HG02852 (cell line): ENCODE results near the gene GLIPR1L2.
"Not testable (repeated sequence)": the region's sequence is repeated elsewhere in the genome, so short reads cannot be mapped to it uniquely, and the experiment has no call there.

Source experiments
- ATAC-seq: cut with Tn5 transposase; IDR thresholded peaks from one replicate; pipeline ENCODE4 v1.9.1; 2021; ENCODE audit warnings: mild to moderate bottlenecking, moderate library complexity; ENCODE audit not compliant: unreplicated experiment

The GLIPR1L2 gene

DNA sequence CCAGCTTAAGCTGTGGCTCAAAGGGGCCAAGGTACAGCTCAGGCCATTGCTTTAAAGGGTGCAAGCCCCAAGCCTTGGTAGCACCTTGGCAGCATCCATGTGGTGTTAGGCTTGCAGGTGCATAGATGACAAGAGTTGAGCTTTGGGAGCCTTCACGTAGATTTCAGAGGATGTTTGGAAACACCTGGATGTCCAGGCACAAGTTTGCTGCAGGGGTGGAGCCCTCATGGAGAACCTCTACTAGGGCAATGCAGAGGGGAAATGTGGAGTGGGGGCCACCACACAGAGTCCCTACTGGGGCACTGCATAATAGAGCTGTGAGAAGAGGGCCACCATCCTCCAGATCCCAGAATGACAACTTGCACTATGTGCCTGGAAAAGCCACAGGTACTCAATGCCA, 37.9 kb downstream of the GLIPR1L2 start:
- no peak for ATAC-seq

GRCh38 chr12:75432924-75433323, 42.0 kb downstream of the GLIPR1L2 start:
- no peak for ATAC-seq

GRCh38 chr12:75437564-75437963, 46.7 kb downstream of the GLIPR1L2 start:
- peak; percentile 75 for ATAC-seq

- ATAC-seq = no peak
Measured at GRCh38 chr12:75438059-75438754, 47.3 kb downstream of the GLIPR1L2 start.

DNA sequence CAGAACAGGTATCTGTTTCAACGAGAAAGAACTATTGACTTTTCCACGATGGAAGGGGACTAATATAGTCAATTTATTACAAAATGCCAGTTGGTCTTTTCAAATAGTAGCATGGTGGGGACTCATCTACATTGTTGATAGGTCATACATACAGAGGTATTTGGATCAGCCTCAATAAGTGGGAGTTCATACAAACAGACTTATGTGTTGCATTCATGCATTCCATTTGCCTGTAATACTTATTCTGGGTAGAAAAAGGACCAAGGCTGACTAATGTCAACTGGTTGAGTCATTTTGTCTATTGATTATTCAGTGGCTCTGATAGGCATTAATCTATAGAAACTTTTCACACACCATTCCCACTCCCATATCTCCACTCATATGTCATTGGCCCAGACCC, 48.2 kb downstream of the GLIPR1L2 start:
- ATAC-seq = no peak

DNA sequence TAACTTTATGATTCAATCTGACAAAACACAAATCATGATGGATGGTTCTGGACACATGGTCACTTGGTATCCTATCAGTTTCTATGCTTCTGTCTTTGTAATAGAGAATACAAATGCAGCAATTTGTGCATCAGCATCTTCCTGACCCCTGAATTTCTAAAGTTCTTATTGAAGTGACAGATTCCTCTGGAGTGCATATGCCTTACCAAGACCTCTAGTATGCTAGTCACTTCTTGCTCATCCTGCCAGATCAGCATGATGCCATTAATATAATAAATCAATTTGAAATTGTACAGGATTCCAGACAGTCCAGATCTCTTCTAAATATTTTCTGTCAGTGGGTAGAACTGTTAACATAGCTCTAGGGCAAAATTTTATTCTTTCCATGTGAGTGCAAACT, 49.0 kb downstream of the GLIPR1L2 start:
- no peak for ATAC-seq

DNA sequence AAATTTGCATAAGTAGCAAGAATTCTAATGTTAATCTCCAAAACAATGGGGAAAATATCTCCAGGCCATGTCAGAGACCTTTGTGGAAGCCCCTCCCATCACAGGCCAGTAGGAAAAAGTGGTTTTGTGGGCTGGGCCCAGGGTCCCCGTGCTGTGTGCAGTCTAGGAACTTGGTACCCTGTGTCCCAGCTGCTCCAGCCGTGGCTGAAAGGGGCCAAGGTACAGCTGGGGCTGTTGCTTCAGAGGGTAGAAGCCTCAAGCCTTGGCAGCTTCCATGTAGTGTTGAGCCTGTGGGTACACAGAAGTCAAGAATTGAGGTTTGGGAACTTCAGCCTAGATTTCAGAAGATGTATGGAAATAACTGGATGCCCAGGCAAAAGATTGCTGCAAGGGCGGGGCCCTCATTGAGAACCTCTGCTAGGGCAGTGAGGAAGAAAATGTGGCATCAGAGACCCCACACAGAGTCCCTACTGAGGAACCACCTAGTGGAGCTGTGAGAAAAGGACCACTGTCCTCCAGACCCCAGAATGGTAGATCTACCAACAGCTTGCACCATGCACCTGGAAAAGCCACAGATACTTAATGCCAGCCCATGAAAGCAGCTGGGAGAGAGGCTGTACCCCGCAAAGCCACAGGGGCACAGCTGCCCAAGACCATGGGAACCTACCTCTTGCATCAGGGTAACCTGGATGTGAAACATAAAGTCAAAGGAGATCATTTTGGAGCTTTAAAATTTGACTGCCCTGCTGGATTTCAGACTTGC, 51.0 kb downstream of the GLIPR1L2 start:
- not testable (repeated sequence) for ATAC-seq

GRCh38 chr12:75442454-75442853, 51.6 kb downstream of the GLIPR1L2 start:
- ATAC-seq = not testable (repeated sequence)

- ATAC-seq = no peak
Measured at GRCh38 chr12:75443709-75444108, 52.8 kb downstream of the GLIPR1L2 start.

- no peak for ATAC-seq
Measured at GRCh38 chr12:75444429-75445136, 53.7 kb downstream of the GLIPR1L2 start.

DNA sequence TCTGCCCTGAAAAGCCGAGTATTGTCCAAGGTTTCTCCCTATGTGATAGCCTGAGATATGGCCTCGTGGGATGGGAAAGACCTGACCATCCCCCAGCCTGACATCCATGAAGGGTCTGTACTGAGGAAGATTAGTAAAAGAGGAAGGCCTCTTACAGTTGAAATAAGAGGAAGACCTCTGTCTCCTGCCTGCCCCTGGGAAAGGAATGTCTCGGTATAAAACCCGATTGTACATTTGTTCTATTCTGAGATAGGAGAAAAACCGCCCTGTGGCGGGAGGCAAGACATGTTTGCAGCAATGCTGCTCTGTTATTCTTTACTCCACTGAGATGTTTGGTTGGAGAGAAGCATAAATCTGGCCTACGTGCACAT, 54.2 kb downstream of the GLIPR1L2 start:
- not testable (repeated sequence) for ATAC-seq

- no peak for ATAC-seq
Measured at GRCh38 chr12:75446857-75447256, 56.0 kb downstream of the GLIPR1L2 start.

GRCh38 chr12:75447691-75448393, 57.0 kb downstream of the GLIPR1L2 start:
- ATAC-seq = no peak

GRCh38 chr12:75452675-75453330, 61.9 kb downstream of the GLIPR1L2 start:
- no peak for ATAC-seq

DNA sequence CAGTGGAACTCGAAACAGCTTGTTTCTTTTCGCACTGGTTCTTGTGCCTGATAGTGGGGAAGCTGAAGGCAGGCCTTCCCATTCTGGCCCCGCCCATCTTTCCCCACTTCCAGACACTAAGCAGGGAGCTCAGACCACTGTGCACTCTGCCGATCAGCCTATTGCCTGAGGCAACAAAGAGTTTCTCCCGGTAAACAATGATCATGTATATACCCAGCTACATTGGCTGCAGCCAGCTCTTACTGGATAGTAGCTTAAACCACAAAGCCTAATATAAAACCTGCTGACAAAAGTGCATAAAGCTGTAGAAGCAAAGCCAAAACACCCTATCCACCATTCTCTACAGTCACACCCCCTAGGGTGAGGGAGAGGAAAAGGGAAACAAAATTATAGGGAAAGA, 65.0 kb downstream of the GLIPR1L2 start:
- no peak for ATAC-seq

- ATAC-seq = no peak
Measured at GRCh38 chr12:75457191-75457590, 66.3 kb downstream of the GLIPR1L2 start.

GRCh38 chr12:75457866-75458265, 67.0 kb downstream of the GLIPR1L2 start:
- not testable (repeated sequence) for ATAC-seq

DNA sequence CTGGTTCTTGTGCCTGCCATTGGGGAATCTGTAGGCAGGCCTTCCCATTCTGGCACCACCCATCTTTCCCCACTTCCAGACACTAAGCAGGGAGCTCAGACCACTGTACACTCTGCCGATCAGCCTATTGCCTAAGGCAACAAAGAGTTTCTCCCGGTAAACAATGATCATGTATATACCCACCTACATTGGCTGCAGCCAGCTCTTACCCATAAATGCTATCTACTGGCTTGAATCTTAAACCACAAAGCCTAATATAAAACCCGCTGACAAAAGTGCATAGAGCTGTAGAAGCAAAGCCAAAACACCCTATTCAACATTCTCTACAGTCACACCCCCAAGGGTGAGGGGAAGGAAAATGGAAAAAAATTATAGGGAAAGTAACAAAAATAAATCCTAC, 68.9 kb downstream of the GLIPR1L2 start:
- ATAC-seq = no peak

GRCh38 chr12:75460204-75460603, 69.3 kb downstream of the GLIPR1L2 start:
- ATAC-seq = no peak
